ENCODE results near the gene AFTPH. TPM values are rescaled to one million over a fixed set of nuclear protein-coding genes. Genes with fewer than 3 reads are reported as not detected.

Gene AFTPH
- polyA plus RNA-seq, 1 of the 3 experiments (the other 2 are of a cell fraction): 7.4 TPM

DNA sequence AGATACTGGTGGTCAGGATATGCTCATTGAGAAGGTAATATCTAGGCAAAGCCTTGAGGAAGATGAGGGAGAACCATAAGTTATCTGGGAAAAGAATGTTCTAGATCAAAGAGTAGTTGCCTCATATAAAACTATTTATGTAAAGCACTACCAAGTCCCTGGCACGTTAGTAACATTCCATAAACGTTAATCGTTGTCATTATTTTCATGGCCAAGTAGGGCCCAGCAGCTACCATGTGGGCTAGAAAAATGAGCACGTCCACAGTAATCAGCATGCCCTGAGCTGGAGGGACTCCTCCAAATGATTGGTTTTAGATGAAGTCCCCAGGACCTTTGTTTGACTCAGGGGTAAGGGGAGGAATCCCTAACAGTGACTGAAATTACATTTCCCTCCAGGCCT lies 32.7 kb upstream of the AFTPH start:
- Histone ChIP-seq H3K4me2 (no peak overlapping the region), H3K27me3 (ENCODE audit: insufficient read depth) (no peaks in the 10 kb centered on the region), H3K9ac (no peak overlapping the region), H3K4me1 (ENCODE audit: control insufficient read depth in 1 of 2, insufficient read depth in 2 of 2, low read depth in 1 of 2, low read length in 1 of 2) (peaks cover 0 to 16% of the 10 kb centered on the region in 2 experiments; a peak in 1 of 4 replicates), H3K9me2 (no peaks in the 10 kb centered on the region), H3F3A (replicated peaks; ENCODE audit: insufficient read depth) (no peaks in the 10 kb centered on the region), H4K20me1 (ENCODE audit: insufficient read depth) (no peaks in the 10 kb centered on the region), H3K4me3 (ENCODE audit: low read depth in 2 of 2, low read length in 1 of 2) (no peak overlapping the region), H3K27ac (ENCODE audit: low read depth in 2 of 2, low read length in 1 of 2) (no peak overlapping the region), H2AFZ (ENCODE audit: low read depth) (no peak overlapping the region), H3K36me3 (replicated peaks in 1 of 2; ENCODE audit: control insufficient read depth in 1 of 2, insufficient read depth in 2 of 2, low read length in 1 of 2) (no peaks in the 10 kb centered on the region), H3K9me3 (no peaks in the 10 kb centered on the region), H3K79me2 (ENCODE audit: insufficient read depth) (no peaks in the 10 kb centered on the region)
- TF ChIP-seq, protein P1, sequence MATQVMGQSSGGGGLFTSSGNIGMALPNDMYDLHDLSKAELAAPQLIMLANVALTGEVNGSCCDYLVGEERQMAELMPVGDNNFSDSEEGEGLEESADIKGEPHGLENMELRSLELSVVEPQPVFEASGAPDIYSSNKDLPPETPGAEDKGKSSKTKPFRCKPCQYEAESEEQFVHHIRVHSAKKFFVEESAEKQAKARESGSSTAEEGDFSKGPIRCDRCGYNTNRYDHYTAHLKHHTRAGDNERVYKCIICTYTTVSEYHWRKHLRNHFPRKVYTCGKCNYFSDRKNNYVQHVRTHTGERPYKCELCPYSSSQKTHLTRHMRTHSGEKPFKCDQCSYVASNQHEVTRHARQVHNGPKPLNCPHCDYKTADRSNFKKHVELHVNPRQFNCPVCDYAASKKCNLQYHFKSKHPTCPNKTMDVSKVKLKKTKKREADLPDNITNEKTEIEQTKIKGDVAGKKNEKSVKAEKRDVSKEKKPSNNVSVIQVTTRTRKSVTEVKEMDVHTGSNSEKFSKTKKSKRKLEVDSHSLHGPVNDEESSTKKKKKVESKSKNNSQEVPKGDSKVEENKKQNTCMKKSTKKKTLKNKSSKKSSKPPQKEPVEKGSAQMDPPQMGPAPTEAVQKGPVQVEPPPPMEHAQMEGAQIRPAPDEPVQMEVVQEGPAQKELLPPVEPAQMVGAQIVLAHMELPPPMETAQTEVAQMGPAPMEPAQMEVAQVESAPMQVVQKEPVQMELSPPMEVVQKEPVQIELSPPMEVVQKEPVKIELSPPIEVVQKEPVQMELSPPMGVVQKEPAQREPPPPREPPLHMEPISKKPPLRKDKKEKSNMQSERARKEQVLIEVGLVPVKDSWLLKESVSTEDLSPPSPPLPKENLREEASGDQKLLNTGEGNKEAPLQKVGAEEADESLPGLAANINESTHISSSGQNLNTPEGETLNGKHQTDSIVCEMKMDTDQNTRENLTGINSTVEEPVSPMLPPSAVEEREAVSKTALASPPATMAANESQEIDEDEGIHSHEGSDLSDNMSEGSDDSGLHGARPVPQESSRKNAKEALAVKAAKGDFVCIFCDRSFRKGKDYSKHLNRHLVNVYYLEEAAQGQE (IDR thresholded peaks at IDR 0.05; ENCODE audit: low read depth, low read length): no peak
- TF ChIP-seq YY1 (IDR thresholded peaks at IDR 0.05; ENCODE audit: low read depth): no peak
- TF ChIP-seq RAD21 (IDR thresholded peaks at IDR 0.05; ENCODE audit: low read length): no peak
- TF ChIP-seq MXI1 (IDR thresholded peaks at IDR 0.05; ENCODE audit: low read depth, low read length): no peak
- no peak for TF ChIP-seq ELF1 (IDR thresholded peaks at IDR 0.05)
- TF ChIP-seq, protein P2, sequence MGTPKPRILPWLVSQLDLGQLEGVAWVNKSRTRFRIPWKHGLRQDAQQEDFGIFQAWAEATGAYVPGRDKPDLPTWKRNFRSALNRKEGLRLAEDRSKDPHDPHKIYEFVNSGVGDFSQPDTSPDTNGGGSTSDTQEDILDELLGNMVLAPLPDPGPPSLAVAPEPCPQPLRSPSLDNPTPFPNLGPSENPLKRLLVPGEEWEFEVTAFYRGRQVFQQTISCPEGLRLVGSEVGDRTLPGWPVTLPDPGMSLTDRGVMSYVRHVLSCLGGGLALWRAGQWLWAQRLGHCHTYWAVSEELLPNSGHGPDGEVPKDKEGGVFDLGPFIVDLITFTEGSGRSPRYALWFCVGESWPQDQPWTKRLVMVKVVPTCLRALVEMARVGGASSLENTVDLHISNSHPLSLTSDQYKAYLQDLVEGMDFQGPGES (IDR thresholded peaks at IDR 0.05; ENCODE audit: low read depth, low read length): no peak
- no peak for TF ChIP-seq SMC3 (IDR thresholded peaks at IDR 0.05; ENCODE audit: low read depth, low read length)
- no peak for TF ChIP-seq RCOR1 (IDR thresholded peaks at IDR 0.05; ENCODE audit: low read length)
- TF ChIP-seq NFIC (IDR thresholded peaks at IDR 0.05; ENCODE audit: borderline replicate concordance): no peak
- no peak for TF ChIP-seq JUND (IDR thresholded peaks at IDR 0.05)
- ChIA-PET CTCF (interaction anchor here (3.2 to 5.9 kb wide), 2 partner anchors 32 to 160 kb away, joined by 12 to 55 read pairs; partner anchors contain the start of gene AFTPH), POLR2A (no interaction called here)
- DNase-seq: no peak
- WGBS (ENCODE audit: low lambda C conversion rate): 67% methylated on average over 4 of the region's 4 CpGs

DNA sequence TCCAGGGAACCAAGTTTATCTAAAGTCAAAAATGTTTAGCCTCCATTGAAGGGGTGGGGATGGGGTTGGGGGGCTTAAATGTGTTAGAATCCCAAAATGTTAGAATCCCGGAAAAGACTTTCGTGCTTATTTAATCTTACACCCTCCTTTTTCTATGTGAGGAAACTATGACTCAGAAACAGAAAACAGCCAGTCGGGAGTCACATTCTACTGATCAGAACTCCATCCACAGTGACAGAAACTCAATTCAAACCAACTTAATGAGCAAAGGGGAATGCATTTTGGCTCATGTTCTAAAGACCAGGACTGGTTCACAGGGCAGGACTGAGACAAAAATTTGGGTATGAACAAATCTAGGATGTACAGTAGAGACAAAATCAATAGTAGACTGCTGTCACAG lies 31.9 kb upstream of the AFTPH start:
- Histone ChIP-seq H3K4me3 (ENCODE audit: low read depth in 2 of 2, low read length in 1 of 2) (no peak overlapping the region), H3K9ac (no peak overlapping the region), H3K4me2 (no peak overlapping the region), H3K9me2 (no peaks in the 10 kb centered on the region), H3K27ac (ENCODE audit: low read depth in 2 of 2, low read length in 1 of 2) (no peak overlapping the region), H3K9me3 (no peaks in the 10 kb centered on the region), H3K27me3 (ENCODE audit: insufficient read depth) (peaks cover 3% of the 10 kb centered on the region; the same call in 1 of the 2 replicates), H4K20me1 (ENCODE audit: insufficient read depth) (no peaks in the 10 kb centered on the region), H3K79me2 (ENCODE audit: insufficient read depth) (no peaks in the 10 kb centered on the region), H2AFZ (ENCODE audit: low read depth) (no peak overlapping the region), H3K36me3 (replicated peaks in 1 of 2; ENCODE audit: control insufficient read depth in 1 of 2, insufficient read depth in 2 of 2, low read length in 1 of 2) (no peaks in the 10 kb centered on the region), H3F3A (replicated peaks; ENCODE audit: insufficient read depth) (no peaks in the 10 kb centered on the region), H3K4me1 (ENCODE audit: control insufficient read depth in 1 of 2, insufficient read depth in 2 of 2, low read depth in 1 of 2, low read length in 1 of 2) (peaks cover 0 to 16% of the 10 kb centered on the region in 2 experiments; a peak in 1 of 4 replicates)
- no peak for DNase-seq
- ChIA-PET CTCF (no interaction called here), POLR2A (no interaction called here)
- 89% methylated on average over 3 of the region's 3 CpGs for WGBS (ENCODE audit: low lambda C conversion rate)
- TF ChIP-seq TEAD4 (IDR thresholded peaks at IDR 0.05; ENCODE audit: borderline replicate concordance, insufficient read depth) (no peak), RFX5 (IDR thresholded peaks at IDR 0.05; ENCODE audit: low read length) (no peak), GABPA (IDR thresholded peaks at IDR 0.05; ENCODE audit: low read depth) (no peak), RXRA (IDR thresholded peaks at IDR 0.05; ENCODE audit: borderline replicate concordance, low read depth) (no peak), MEF2A (IDR thresholded peaks at IDR 0.05; ENCODE audit: borderline replicate concordance, low read depth) (no peak)
- TF ChIP-seq, protein P2 (IDR thresholded peaks at IDR 0.05; ENCODE audit: low read depth, low read length): no peak
- TF ChIP-seq, protein P3, sequence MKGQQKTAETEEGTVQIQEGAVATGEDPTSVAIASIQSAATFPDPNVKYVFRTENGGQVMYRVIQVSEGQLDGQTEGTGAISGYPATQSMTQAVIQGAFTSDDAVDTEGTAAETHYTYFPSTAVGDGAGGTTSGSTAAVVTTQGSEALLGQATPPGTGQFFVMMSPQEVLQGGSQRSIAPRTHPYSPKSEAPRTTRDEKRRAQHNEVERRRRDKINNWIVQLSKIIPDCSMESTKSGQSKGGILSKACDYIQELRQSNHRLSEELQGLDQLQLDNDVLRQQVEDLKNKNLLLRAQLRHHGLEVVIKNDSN (IDR thresholded peaks at IDR 0.05; ENCODE audit: borderline replicate concordance, low read depth): no peak
- TF ChIP-seq, protein P1 (IDR thresholded peaks at IDR 0.05; ENCODE audit: low read depth, low read length): no peak
- TF ChIP-seq, protein P4, sequence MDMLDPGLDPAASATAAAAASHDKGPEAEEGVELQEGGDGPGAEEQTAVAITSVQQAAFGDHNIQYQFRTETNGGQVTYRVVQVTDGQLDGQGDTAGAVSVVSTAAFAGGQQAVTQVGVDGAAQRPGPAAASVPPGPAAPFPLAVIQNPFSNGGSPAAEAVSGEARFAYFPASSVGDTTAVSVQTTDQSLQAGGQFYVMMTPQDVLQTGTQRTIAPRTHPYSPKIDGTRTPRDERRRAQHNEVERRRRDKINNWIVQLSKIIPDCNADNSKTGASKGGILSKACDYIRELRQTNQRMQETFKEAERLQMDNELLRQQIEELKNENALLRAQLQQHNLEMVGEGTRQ (IDR thresholded peaks at IDR 0.05; ENCODE audit: borderline replicate concordance, low read depth, low read length): no peak
